GM19035 (cell line): Measurements from ENCODE around the gene SYK.

Source experiments
- ATAC-seq: cut with Tn5 transposase; IDR thresholded peaks from one replicate; pipeline ENCODE4 v1.9.1; 2021; ENCODE audit not compliant: unreplicated experiment

The SYK gene

GRCh38 chr9:90846770-90847419 is 45.3 kb downstream of the SYK start:
- ATAC-seq, result no peak

GRCh38 chr9:90847971-90848370 is 46.4 kb downstream of the SYK start:
- ATAC-seq, result no peak

- ATAC-seq, result no peak
Observed at GRCh38 chr9:90848866-90849265, 47.2 kb downstream of the SYK start.

- no peak for ATAC-seq
Observed at GRCh38 chr9:90851444-90851843, 49.8 kb downstream of the SYK start.

- ATAC-seq, result no peak
Observed at GRCh38 chr9:90853945-90854344, 52.3 kb downstream of the SYK start.

GRCh38 chr9:90854637-90855175 is 53.1 kb downstream of the SYK start:
- ATAC-seq, result no peak

- no peak for ATAC-seq
Observed at GRCh38 chr9:90855208-90855902, 53.7 kb downstream of the SYK start.

- no peak for ATAC-seq
Observed at GRCh38 chr9:90857091-90857490, 55.5 kb downstream of the SYK start.

- no peak for ATAC-seq
Observed at GRCh38 chr9:90857855-90858254, 56.2 kb downstream of the SYK start.

GRCh38 chr9:90858457-90858901 is 56.9 kb downstream of the SYK start:
- no peak for ATAC-seq

GRCh38 chr9:90860382-90860781 is 58.8 kb downstream of the SYK start:
- no peak for ATAC-seq

- no peak for ATAC-seq
Observed at GRCh38 chr9:90860826-90861225, 59.2 kb downstream of the SYK start.

- no peak for ATAC-seq
Observed at GRCh38 chr9:90861380-90861779, 59.8 kb downstream of the SYK start.

GRCh38 chr9:90861826-90862740 is 60.5 kb downstream of the SYK start:
- ATAC-seq, result no peak

GRCh38 chr9:90864779-90865178 is 63.2 kb downstream of the SYK start:
- ATAC-seq, result no peak

- no peak for ATAC-seq
Observed at GRCh38 chr9:90867101-90867500, 65.5 kb downstream of the SYK start.

- ATAC-seq, result no peak
Observed at GRCh38 chr9:90868555-90868954, 66.9 kb downstream of the SYK start.

GRCh38 chr9:90869361-90869760 is 67.7 kb downstream of the SYK start:
- ATAC-seq, result no peak

- no peak for ATAC-seq
Observed at GRCh38 chr9:90870621-90871326, 69.2 kb downstream of the SYK start.

GRCh38 chr9:90871327-90871935 is 69.8 kb downstream of the SYK start:
- no peak for ATAC-seq
